OCI-LY3 (cell line): ENCODE results near the gene EME1.

Source experiments
- EZH2phosphoT487 ChIP-seq: fragments of 200-600 bp; shearing (Covaris generic); IDR thresholded peaks from 2 replicates; pipeline ENCODE4 v1.6.1; 2018; ENCODE audit warnings: antibody characterized with exemption, mixed run types, low read depth
- TF ChIP-seq, protein P1 (sequence below): fragments of 200-600, 300-600 bp; sonication (generic); IDR thresholded peaks from 2 replicates; pipeline ENCODE4 v1.5.1; 2014; ENCODE audit warnings: antibody characterized with exemption, low read length, low read depth

DNA sequence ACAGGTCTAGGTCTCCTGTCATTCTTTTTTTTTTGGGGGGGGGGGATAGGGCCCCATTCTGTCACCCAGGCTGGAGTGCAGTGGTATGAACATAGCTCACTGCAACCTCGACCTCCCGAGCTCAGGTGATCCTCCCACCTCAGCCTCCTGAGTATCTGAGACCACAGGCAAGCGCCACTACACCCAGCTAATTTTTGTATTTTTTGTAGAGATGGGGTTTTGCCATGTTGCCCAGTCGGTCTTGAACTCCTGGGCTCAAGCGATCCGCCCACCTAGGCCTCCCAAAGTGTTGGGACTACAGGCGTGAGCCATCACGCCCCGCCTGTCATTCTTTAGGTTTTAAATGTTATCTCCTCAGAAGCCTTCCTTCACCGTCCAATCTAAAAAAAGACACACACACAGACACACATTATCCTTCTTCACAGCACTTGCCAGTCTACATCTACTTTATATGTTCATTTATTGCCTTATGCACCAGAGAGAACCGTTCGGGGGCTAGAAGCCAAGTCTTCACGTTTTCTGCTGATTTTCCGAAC, 739 bp upstream of the EME1 start:
- TF ChIP-seq, protein P1, sequence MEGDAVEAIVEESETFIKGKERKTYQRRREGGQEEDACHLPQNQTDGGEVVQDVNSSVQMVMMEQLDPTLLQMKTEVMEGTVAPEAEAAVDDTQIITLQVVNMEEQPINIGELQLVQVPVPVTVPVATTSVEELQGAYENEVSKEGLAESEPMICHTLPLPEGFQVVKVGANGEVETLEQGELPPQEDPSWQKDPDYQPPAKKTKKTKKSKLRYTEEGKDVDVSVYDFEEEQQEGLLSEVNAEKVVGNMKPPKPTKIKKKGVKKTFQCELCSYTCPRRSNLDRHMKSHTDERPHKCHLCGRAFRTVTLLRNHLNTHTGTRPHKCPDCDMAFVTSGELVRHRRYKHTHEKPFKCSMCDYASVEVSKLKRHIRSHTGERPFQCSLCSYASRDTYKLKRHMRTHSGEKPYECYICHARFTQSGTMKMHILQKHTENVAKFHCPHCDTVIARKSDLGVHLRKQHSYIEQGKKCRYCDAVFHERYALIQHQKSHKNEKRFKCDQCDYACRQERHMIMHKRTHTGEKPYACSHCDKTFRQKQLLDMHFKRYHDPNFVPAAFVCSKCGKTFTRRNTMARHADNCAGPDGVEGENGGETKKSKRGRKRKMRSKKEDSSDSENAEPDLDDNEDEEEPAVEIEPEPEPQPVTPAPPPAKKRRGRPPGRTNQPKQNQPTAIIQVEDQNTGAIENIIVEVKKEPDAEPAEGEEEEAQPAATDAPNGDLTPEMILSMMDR, result no peak
- no peak for TF ChIP-seq EZH2phosphoT487
